Vagina (tissue), 2 donors: ENCODE results near the gene DNM1L.

ENCODE experiments used
- CTCF ChIP-seq, 3 experiments: fragments of 450-650 bp in 2 of 3; fragments of 200-600 bp in 1 of 3; sonication (generic) in 1 of 3; IDR thresholded peaks; one replicate each; pipeline ENCODE4 v1.5.1; 2017 to 2019; ENCODE audit warnings: antibody characterized with exemption in 3 of 3, mild to moderate bottlenecking in 2 of 3, moderate library complexity in 2 of 3
- POLR2A ChIP-seq, 2 donors: fragments of 450-650 bp; IDR thresholded peaks; one replicate each; pipeline ENCODE4 v1.6.1; 2017; ENCODE audit warnings: antibody characterized with exemption in 2 of 2, mild to moderate bottlenecking in 2 of 2, moderate library complexity in 2 of 2
- POLR2AphosphoS5 ChIP-seq, 2 donors: sonication (generic); formaldehyde crosslinking; IDR thresholded peaks; one replicate each; pipeline ENCODE4 v1.9.0; 2017; ENCODE audit warnings: antibody characterized with exemption in 2 of 2, mild to moderate bottlenecking in 2 of 2, low read depth in 1 of 2; ENCODE audit not compliant: insufficient read depth in 1 of 2

- TF ChIP-seq CTCF (IDR thresholded peaks at IDR 0.05) (no peak), POLR2A (IDR thresholded peaks at IDR 0.05) (no peak), POLR2AphosphoS5 (IDR thresholded peaks at IDR 0.05; ENCODE audit: insufficient read depth in 1 of 2, low read depth in 1 of 2) (no peak)
These were observed 97.2 kb downstream of the DNM1L start for GRCh38 chr12:32776258-32776657.
